ENCODE data around the gene ETV3.

The ETV3 gene

DNA sequence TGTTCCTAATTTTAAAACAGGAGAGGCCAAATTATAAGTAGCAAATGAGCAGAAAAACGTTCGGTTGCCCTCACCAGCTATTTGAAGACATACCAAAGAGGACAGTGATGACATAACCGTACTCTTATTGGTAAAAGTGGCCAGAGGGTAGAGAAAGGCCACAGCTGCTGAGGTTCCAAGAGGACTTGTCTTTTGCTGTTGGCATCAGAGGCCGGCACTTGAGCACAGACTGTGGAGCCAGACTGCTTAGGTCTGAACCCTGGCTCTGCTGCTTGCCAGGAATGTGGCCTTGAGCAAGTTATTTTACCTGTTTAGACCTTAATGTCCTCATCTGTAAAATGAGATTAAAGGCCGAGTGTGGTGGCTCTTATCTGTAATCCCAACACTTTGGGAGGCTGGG, 53.5 kb downstream of the ETV3 start:
- Histone ChIP-seq H3K27ac (replicated peaks; ENCODE audit: low read length) (no peak overlapping the region), H2BK15ac (ENCODE audit: low read length) (no peak overlapping the region), H3K27me3 (ENCODE audit: control insufficient read depth in 3 of 3, insufficient read depth in 3 of 3, low read depth in 1 of 3, low read length in 3 of 3) (peaks cover 0 to 13% (median 0%) of the 10 kb centered on the region in 3 experiments), H3K14ac (ENCODE audit: low read length) (no peak overlapping the region), H2BK12ac (ENCODE audit: low read length) (no peak overlapping the region), H4K8ac (ENCODE audit: low read depth, low read length) (no peak overlapping the region), H3K18ac (ENCODE audit: low read length) (no peak overlapping the region), H2BK5ac (ENCODE audit: low read length) (no peak overlapping the region), H3K4me2 (ENCODE audit: insufficient read depth, low read length, poor library complexity, severe bottlenecking) (no peak overlapping the region), H2AK5ac (ENCODE audit: low read depth, low read length) (no peak overlapping the region), H3K36me3 (replicated peaks in 1 of 2; ENCODE audit: control insufficient read depth in 2 of 2, insufficient read depth in 2 of 2, low read length in 2 of 2) (no peaks in the 10 kb centered on the region), H4K91ac (ENCODE audit: low read depth, low read length, poor library complexity) (no peak overlapping the region), H2BK120ac (ENCODE audit: low read depth, low read length) (no peak overlapping the region), H3K4me3 (ENCODE audit: low read length in 2 of 2) (no peak overlapping the region), H3K9ac (ENCODE audit: low read depth, low read length, poor library complexity) (no peak overlapping the region), H3K4ac (ENCODE audit: low read length) (no peak overlapping the region), H3K9me3 (replicated peaks in 1 of 2; ENCODE audit: control insufficient read depth in 2 of 2, insufficient read depth in 1 of 2, low read depth in 1 of 2, low read length in 2 of 2) (peaks cover 0 to 2% of the 10 kb centered on the region in 2 donors), H3K4me1 (ENCODE audit: control insufficient read depth in 2 of 2, insufficient read depth in 1 of 2, low read depth in 1 of 2, low read length in 2 of 2) (peaks cover 0 to 8% of the 10 kb centered on the region in 2 donors), H2AFZ (ENCODE audit: low read length) (no peak overlapping the region), H3K23ac (ENCODE audit: low read depth, low read length, poor library complexity) (no peak overlapping the region), H3K79me1 (ENCODE audit: low read depth, low read length) (no peaks in the 10 kb centered on the region)
- DNase-seq (ENCODE audit: low spot score) = no peak
- no CpG with 5 or more reads among the region's 5 CpGs for WGBS, 2 donors (ENCODE audit: extremely low coverage in 2 of 2, insufficient read length in 2 of 2, insufficient replicate concordance in 1 of 2)

DNA sequence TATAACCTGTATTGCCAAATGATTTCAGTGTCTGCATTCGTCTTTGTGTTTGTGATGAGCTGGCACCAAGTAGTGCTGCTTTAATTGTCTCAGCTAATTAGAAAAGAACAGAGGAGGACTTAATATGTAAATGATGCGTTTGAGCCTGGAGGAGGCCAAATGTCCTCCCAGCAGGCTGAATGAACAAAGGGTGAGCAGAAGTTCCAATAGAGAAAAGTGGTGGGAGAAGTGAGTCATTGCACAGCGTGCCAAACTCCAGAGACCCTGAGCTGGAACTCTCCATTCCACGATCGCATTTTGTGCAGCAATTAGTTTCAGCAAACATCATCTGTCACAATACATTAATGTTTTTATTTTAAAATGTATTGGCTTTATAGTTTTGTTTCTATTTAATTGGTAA, 56.5 kb downstream of the ETV3 start:
- no peak overlapping the region for H2BK120ac ChIP-seq (ENCODE audit: low read depth, low read length)
- H3K9me3 ChIP-seq (replicated peaks in 1 of 2; ENCODE audit: control insufficient read depth in 2 of 2, insufficient read depth in 1 of 2, low read depth in 1 of 2, low read length in 2 of 2) = peaks cover 0 to 2% of the 10 kb centered on the region in 2 donors
- no peak overlapping the region for H3K14ac ChIP-seq (ENCODE audit: low read length)
- H3K4me2 ChIP-seq (ENCODE audit: insufficient read depth, low read length, poor library complexity, severe bottlenecking) = no peak overlapping the region
- peaks cover 0 to 9% (median 0%) of the 10 kb centered on the region in 3 experiments for H3K27me3 ChIP-seq (ENCODE audit: control insufficient read depth in 3 of 3, insufficient read depth in 3 of 3, low read depth in 1 of 3, low read length in 3 of 3)
- H3K23ac ChIP-seq (ENCODE audit: low read depth, low read length, poor library complexity) = no peak overlapping the region
- no peak overlapping the region for H3K4ac ChIP-seq (ENCODE audit: low read length)
- no peak overlapping the region for H2BK12ac ChIP-seq (ENCODE audit: low read length)
- no peaks in the 10 kb centered on the region for H3K36me3 ChIP-seq (replicated peaks in 1 of 2; ENCODE audit: control insufficient read depth in 2 of 2, insufficient read depth in 2 of 2, low read length in 2 of 2)
- no peak for DNase-seq (ENCODE audit: low spot score)
- H2BK15ac ChIP-seq (ENCODE audit: low read length) = no peak overlapping the region
- no peak overlapping the region for H4K8ac ChIP-seq (ENCODE audit: low read depth, low read length)
- no peak overlapping the region for H3K18ac ChIP-seq (ENCODE audit: low read length)
- no peak overlapping the region for H2BK5ac ChIP-seq (ENCODE audit: low read length)
- no peak overlapping the region for H3K9ac ChIP-seq (ENCODE audit: low read depth, low read length, poor library complexity)
- H3K27ac ChIP-seq (replicated peaks; ENCODE audit: low read length) = no peak overlapping the region
- no peaks in the 10 kb centered on the region for H3K79me1 ChIP-seq (ENCODE audit: low read depth, low read length)
- H4K91ac ChIP-seq (ENCODE audit: low read depth, low read length, poor library complexity) = no peak overlapping the region
- no CpG with 5 or more reads among the region's 5 CpGs for WGBS, 2 donors (ENCODE audit: extremely low coverage in 2 of 2, insufficient read length in 2 of 2, insufficient replicate concordance in 1 of 2)
- H3K4me3 ChIP-seq (ENCODE audit: low read length in 2 of 2) = no peak overlapping the region
- H3K4me1 ChIP-seq (ENCODE audit: control insufficient read depth in 2 of 2, insufficient read depth in 1 of 2, low read depth in 1 of 2, low read length in 2 of 2) = peaks cover 0 to 8% of the 10 kb centered on the region in 2 donors
- H2AK5ac ChIP-seq (ENCODE audit: low read depth, low read length) = no peak overlapping the region
- H2AFZ ChIP-seq (ENCODE audit: low read length) = no peak overlapping the region

DNA sequence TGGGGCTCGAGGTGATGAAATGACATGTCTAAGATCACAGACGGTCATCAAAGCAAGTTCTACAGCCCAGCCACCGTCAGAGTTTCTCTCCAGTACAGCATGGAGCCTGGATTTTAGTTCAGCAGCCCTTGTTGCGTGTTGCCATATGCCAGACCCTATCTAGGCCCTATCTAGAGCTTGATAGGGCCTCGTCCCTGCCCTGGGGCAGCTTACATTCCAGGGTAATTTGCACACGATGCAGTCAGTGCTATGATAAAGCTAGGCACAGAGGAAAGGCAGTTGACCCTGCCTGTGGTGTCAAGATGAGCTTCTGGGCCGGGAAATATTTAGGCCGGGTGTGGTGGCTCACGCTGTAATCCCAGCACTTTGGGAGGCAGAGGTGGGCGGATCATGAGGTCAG, 57.5 kb downstream of the ETV3 start:
- Histone ChIP-seq H2BK15ac (ENCODE audit: low read length) (no peak overlapping the region), H3K23ac (ENCODE audit: low read depth, low read length, poor library complexity) (no peak overlapping the region), H4K91ac (ENCODE audit: low read depth, low read length, poor library complexity) (no peak overlapping the region), H3K4me2 (ENCODE audit: insufficient read depth, low read length, poor library complexity, severe bottlenecking) (no peak overlapping the region), H2BK12ac (ENCODE audit: low read length) (no peak overlapping the region), H3K18ac (ENCODE audit: low read length) (no peak overlapping the region), H3K14ac (ENCODE audit: low read length) (no peak overlapping the region), H3K4ac (ENCODE audit: low read length) (no peak overlapping the region), H3K4me3 (ENCODE audit: low read length in 2 of 2) (peak overlapping the region in 1 of 2 donors; percentile 22), H2BK120ac (ENCODE audit: low read depth, low read length) (no peak overlapping the region), H2AK5ac (ENCODE audit: low read depth, low read length) (no peak overlapping the region), H3K4me1 (ENCODE audit: control insufficient read depth in 2 of 2, insufficient read depth in 1 of 2, low read depth in 1 of 2, low read length in 2 of 2) (peaks cover 0 to 6% of the 10 kb centered on the region in 2 donors), H3K27ac (replicated peaks; ENCODE audit: low read length) (no peak overlapping the region), H3K79me1 (ENCODE audit: low read depth, low read length) (no peaks in the 10 kb centered on the region), H3K36me3 (replicated peaks in 1 of 2; ENCODE audit: control insufficient read depth in 2 of 2, insufficient read depth in 2 of 2, low read length in 2 of 2) (no peaks in the 10 kb centered on the region), H2AFZ (ENCODE audit: low read length) (no peak overlapping the region), H4K8ac (ENCODE audit: low read depth, low read length) (no peak overlapping the region), H3K9ac (ENCODE audit: low read depth, low read length, poor library complexity) (no peak overlapping the region), H3K9me3 (replicated peaks in 1 of 2; ENCODE audit: control insufficient read depth in 2 of 2, insufficient read depth in 1 of 2, low read depth in 1 of 2, low read length in 2 of 2) (peaks cover 0 to 2% of the 10 kb centered on the region in 2 donors), H3K27me3 (ENCODE audit: control insufficient read depth in 3 of 3, insufficient read depth in 3 of 3, low read depth in 1 of 3, low read length in 3 of 3) (peaks cover 0 to 11% (median 0%) of the 10 kb centered on the region in 3 experiments), H2BK5ac (ENCODE audit: low read length) (no peak overlapping the region)
- no CpG with 5 or more reads among the region's 10 CpGs for WGBS, 2 donors (ENCODE audit: extremely low coverage in 2 of 2, insufficient read length in 2 of 2, insufficient replicate concordance in 1 of 2)
- no peak for DNase-seq (ENCODE audit: low spot score)

DNA sequence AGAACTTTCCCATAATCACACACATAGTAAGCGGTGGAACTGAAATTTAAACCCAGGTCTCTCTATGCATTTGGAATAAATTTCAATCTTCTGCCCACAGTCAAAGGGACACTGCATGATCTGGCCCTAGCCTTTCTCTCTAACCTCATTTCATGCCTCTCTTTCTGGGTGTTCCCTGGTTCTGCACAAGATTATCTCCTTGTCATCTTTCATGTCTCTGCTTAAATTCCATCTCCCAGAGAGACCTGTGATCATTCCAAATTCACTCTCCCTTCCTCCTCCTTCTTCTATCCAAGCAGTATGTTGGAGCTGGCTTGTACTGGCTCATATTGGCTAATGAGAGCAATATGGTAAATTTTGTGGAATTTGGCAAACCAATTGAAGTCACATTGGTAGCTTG, 60.8 kb downstream of the ETV3 start:
- Histone ChIP-seq H3K14ac (ENCODE audit: low read length) (no peak overlapping the region), H4K8ac (ENCODE audit: low read depth, low read length) (no peak overlapping the region), H2AK5ac (ENCODE audit: low read depth, low read length) (no peak overlapping the region), H2BK15ac (ENCODE audit: low read length) (no peak overlapping the region), H2AFZ (ENCODE audit: low read length) (no peak overlapping the region), H3K9ac (ENCODE audit: low read depth, low read length, poor library complexity) (no peak overlapping the region), H3K4me2 (ENCODE audit: insufficient read depth, low read length, poor library complexity, severe bottlenecking) (no peak overlapping the region), H3K36me3 (replicated peaks in 1 of 2; ENCODE audit: control insufficient read depth in 2 of 2, insufficient read depth in 2 of 2, low read length in 2 of 2) (no peaks in the 10 kb centered on the region), H3K27me3 (ENCODE audit: control insufficient read depth in 3 of 3, insufficient read depth in 3 of 3, low read depth in 1 of 3, low read length in 3 of 3) (peaks cover 0 to 11% (median 0%) of the 10 kb centered on the region in 3 experiments), H4K91ac (ENCODE audit: low read depth, low read length, poor library complexity) (no peak overlapping the region), H3K4ac (ENCODE audit: low read length) (no peak overlapping the region), H3K9me3 (replicated peaks in 1 of 2; ENCODE audit: control insufficient read depth in 2 of 2, insufficient read depth in 1 of 2, low read depth in 1 of 2, low read length in 2 of 2) (peaks cover 0 to 2% of the 10 kb centered on the region in 2 donors), H2BK12ac (ENCODE audit: low read length) (no peak overlapping the region), H2BK5ac (ENCODE audit: low read length) (no peak overlapping the region), H3K27ac (replicated peaks; ENCODE audit: low read length) (no peak overlapping the region), H3K23ac (ENCODE audit: low read depth, low read length, poor library complexity) (no peak overlapping the region), H2BK120ac (ENCODE audit: low read depth, low read length) (no peak overlapping the region), H3K79me1 (ENCODE audit: low read depth, low read length) (no peaks in the 10 kb centered on the region), H3K4me3 (ENCODE audit: low read length in 2 of 2) (no peak overlapping the region), H3K4me1 (ENCODE audit: control insufficient read depth in 2 of 2, insufficient read depth in 1 of 2, low read depth in 1 of 2, low read length in 2 of 2) (peaks cover 0 to 6% of the 10 kb centered on the region in 2 donors), H3K18ac (ENCODE audit: low read length) (no peak overlapping the region)
- WGBS, 2 donors (ENCODE audit: extremely low coverage in 2 of 2, insufficient read length in 2 of 2, insufficient replicate concordance in 1 of 2) = no CpG with 5 or more reads among the region's 1 CpG
- DNase-seq (ENCODE audit: low spot score) = no peak
